ENCODE results near the gene PRDM1. TPM values are rescaled to one million over a fixed set of nuclear protein-coding genes. Genes with fewer than 3 reads are reported as not detected.

PRDM1 gene
- polyA plus RNA-seq, 1 of the 3 experiments (the other 2 are of a cell fraction): 4.0 TPM

DNA sequence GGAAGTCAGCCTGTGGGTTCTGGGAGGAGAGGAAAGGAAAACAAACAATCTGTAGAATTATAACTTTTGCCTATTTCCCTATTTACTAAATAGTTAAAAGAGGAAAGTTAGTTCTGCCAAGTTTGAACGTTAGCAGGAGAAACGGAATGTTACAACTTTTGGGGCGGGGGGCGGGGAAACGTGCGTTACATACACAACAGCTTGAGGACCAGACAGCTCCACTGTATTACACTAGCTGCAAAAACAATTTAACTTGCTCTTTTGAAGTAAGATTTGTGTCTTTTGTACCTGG, 498 bp upstream of the PRDM1 start:
- Histone ChIP-seq H3K36me3 (replicated peaks in 1 of 2; ENCODE audit: control insufficient read depth in 1 of 2, insufficient read depth in 2 of 2, low read length in 1 of 2) (no peaks in the 10 kb centered on the region), H2AFZ (ENCODE audit: low read depth) (peak overlapping the region; percentile 83), H3K4me3 (ENCODE audit: low read depth in 2 of 2, low read length in 1 of 2) (peak overlapping the region; percentile 72 to 74), H3K27me3 (ENCODE audit: insufficient read depth) (no peaks in the 10 kb centered on the region), H4K20me1 (ENCODE audit: insufficient read depth) (no peaks in the 10 kb centered on the region), H3K9me3 (no peaks in the 10 kb centered on the region), H3K9ac (peak overlapping the region; percentile 60; the same call in 1 of the 2 replicates), H3K4me1 (ENCODE audit: control insufficient read depth in 1 of 2, insufficient read depth in 2 of 2, low read depth in 1 of 2, low read length in 1 of 2) (peaks cover 5 to 35% of the 10 kb centered on the region in 2 experiments), H3K9me2 (no peaks in the 10 kb centered on the region), H3K79me2 (ENCODE audit: insufficient read depth) (peaks cover 29% of the 10 kb centered on the region), H3K4me2 (peak overlapping the region; percentile 85), H3K27ac (ENCODE audit: low read depth in 2 of 2, low read length in 1 of 2) (peak overlapping the region in 1 of 2 experiments; percentile 71; a peak in 2 of 4 replicates), H3F3A (replicated peaks; ENCODE audit: insufficient read depth) (peaks cover 47% of the 10 kb centered on the region)
- POLR2A ChIA-PET: no interaction called here
- 19% methylated on average over 6 of the region's 6 CpGs for WGBS (ENCODE audit: low lambda C conversion rate)
- TF ChIP-seq, protein P1, sequence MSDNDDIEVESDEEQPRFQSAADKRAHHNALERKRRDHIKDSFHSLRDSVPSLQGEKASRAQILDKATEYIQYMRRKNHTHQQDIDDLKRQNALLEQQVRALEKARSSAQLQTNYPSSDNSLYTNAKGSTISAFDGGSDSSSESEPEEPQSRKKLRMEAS (IDR thresholded peaks at IDR 0.05; ENCODE audit: low read depth): no peak
- TF ChIP-seq MXI1 (IDR thresholded peaks at IDR 0.05; ENCODE audit: low read depth, low read length) (no peak), SMC3 (IDR thresholded peaks at IDR 0.05; ENCODE audit: low read depth, low read length) (no peak), GATA2 (CRISPR knock-in tag; IDR thresholded peaks at IDR 0.05) (no peak), RFX5 (IDR thresholded peaks at IDR 0.05; ENCODE audit: low read length) (no peak), FOSL2 (IDR thresholded peaks at IDR 0.05; ENCODE audit: borderline replicate concordance, low read depth) (no peak), SIN3A (IDR thresholded peaks at IDR 0.05; ENCODE audit: borderline replicate concordance, low read depth, low read length) (no peak), RCOR1 (IDR thresholded peaks at IDR 0.05; ENCODE audit: low read length) (no peak), GABPA (IDR thresholded peaks at IDR 0.05; ENCODE audit: low read depth) (no peak), TEAD4 (IDR thresholded peaks at IDR 0.05; ENCODE audit: borderline replicate concordance, insufficient read depth) (no peak), NFIC (IDR thresholded peaks at IDR 0.05; ENCODE audit: borderline replicate concordance) (no peak), NRF1 (IDR thresholded peaks at IDR 0.05; ENCODE audit: low read depth, low read length) (no peak)
- TF ChIP-seq, protein P2, sequence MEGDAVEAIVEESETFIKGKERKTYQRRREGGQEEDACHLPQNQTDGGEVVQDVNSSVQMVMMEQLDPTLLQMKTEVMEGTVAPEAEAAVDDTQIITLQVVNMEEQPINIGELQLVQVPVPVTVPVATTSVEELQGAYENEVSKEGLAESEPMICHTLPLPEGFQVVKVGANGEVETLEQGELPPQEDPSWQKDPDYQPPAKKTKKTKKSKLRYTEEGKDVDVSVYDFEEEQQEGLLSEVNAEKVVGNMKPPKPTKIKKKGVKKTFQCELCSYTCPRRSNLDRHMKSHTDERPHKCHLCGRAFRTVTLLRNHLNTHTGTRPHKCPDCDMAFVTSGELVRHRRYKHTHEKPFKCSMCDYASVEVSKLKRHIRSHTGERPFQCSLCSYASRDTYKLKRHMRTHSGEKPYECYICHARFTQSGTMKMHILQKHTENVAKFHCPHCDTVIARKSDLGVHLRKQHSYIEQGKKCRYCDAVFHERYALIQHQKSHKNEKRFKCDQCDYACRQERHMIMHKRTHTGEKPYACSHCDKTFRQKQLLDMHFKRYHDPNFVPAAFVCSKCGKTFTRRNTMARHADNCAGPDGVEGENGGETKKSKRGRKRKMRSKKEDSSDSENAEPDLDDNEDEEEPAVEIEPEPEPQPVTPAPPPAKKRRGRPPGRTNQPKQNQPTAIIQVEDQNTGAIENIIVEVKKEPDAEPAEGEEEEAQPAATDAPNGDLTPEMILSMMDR (IDR thresholded peaks at IDR 0.05): no peak
- TF ChIP-seq, protein P3, sequence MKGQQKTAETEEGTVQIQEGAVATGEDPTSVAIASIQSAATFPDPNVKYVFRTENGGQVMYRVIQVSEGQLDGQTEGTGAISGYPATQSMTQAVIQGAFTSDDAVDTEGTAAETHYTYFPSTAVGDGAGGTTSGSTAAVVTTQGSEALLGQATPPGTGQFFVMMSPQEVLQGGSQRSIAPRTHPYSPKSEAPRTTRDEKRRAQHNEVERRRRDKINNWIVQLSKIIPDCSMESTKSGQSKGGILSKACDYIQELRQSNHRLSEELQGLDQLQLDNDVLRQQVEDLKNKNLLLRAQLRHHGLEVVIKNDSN (IDR thresholded peaks at IDR 0.05; ENCODE audit: borderline replicate concordance, low read depth): no peak
- CTCF ChIA-PET: interaction anchor here (1.0 to 1.5 kb wide), 2 partner anchors 9 to 215 kb away, joined by 4 read pairs; no protein-coding TSS in a partner anchor
- no peak for DNase-seq

DNA sequence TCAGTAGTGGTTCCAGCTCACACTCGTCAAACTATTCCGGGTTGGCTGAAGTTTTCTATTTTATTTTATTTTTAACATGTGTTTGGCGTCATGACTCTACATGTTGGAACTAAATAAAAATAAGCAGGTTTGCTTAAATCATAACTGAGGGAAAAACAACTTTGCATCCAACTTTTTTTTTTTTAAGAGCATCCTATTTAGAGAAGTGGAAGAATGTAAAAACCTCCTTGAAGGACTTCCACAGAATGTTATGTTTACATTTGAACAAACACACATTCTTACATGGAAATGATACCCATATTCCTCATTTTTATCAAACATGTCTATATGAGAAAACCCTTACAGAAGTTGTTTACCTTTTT, 659 bp downstream of the PRDM1 start:
- H3K79me2 ChIP-seq (ENCODE audit: insufficient read depth): peaks cover 37% of the 10 kb centered on the region
- H3K9me2 ChIP-seq: no peaks in the 10 kb centered on the region
- no peak for DNase-seq
- H2AFZ ChIP-seq (ENCODE audit: low read depth): peak overlapping the region; percentile 83
- H3K9me3 ChIP-seq: no peaks in the 10 kb centered on the region
- no peaks in the 10 kb centered on the region for H4K20me1 ChIP-seq (ENCODE audit: insufficient read depth)
- H3K36me3 ChIP-seq (replicated peaks in 1 of 2; ENCODE audit: control insufficient read depth in 1 of 2, insufficient read depth in 2 of 2, low read length in 1 of 2): peaks cover 0 to 3% of the 10 kb centered on the region in 2 experiments
- H3K27ac ChIP-seq (ENCODE audit: low read depth in 2 of 2, low read length in 1 of 2): peak overlapping the region; percentile 19 to 71; a peak in 3 of 4 replicates
- peak overlapping the region; percentile 60; the same call in 1 of the 2 replicates for H3K9ac ChIP-seq
- H3K4me3 ChIP-seq (ENCODE audit: low read depth in 2 of 2, low read length in 1 of 2): peak overlapping the region; percentile 72 to 74; a peak in 3 of 4 replicates
- 9% methylated on average over 3 of the region's 3 CpGs for WGBS (ENCODE audit: low lambda C conversion rate)
- no peaks in the 10 kb centered on the region for H3K27me3 ChIP-seq (ENCODE audit: insufficient read depth)
- ChIA-PET POLR2A (no interaction called here), CTCF (interaction anchor here (0.6 to 1.5 kb wide), 4 partner anchors 8 to 214 kb away, joined by 3 to 4 read pairs (median 4); no protein-coding TSS in a partner anchor)
- H3K4me2 ChIP-seq: peak overlapping the region; percentile 85
- peaks cover 47% of the 10 kb centered on the region for H3F3A ChIP-seq (replicated peaks; ENCODE audit: insufficient read depth)
- H3K4me1 ChIP-seq (ENCODE audit: control insufficient read depth in 1 of 2, insufficient read depth in 2 of 2, low read depth in 1 of 2, low read length in 1 of 2): peaks cover 5 to 35% of the 10 kb centered on the region in 2 experiments
- TF ChIP-seq CHD2 (IDR thresholded peaks at IDR 0.05; ENCODE audit: low read length, partially characterized antibody): no peak
- no peak for TF ChIP-seq NRF1 (IDR thresholded peaks at IDR 0.05; ENCODE audit: low read depth, low read length)
- TF ChIP-seq NFIC (IDR thresholded peaks at IDR 0.05; ENCODE audit: borderline replicate concordance): no peak
- TF ChIP-seq, protein P4, sequence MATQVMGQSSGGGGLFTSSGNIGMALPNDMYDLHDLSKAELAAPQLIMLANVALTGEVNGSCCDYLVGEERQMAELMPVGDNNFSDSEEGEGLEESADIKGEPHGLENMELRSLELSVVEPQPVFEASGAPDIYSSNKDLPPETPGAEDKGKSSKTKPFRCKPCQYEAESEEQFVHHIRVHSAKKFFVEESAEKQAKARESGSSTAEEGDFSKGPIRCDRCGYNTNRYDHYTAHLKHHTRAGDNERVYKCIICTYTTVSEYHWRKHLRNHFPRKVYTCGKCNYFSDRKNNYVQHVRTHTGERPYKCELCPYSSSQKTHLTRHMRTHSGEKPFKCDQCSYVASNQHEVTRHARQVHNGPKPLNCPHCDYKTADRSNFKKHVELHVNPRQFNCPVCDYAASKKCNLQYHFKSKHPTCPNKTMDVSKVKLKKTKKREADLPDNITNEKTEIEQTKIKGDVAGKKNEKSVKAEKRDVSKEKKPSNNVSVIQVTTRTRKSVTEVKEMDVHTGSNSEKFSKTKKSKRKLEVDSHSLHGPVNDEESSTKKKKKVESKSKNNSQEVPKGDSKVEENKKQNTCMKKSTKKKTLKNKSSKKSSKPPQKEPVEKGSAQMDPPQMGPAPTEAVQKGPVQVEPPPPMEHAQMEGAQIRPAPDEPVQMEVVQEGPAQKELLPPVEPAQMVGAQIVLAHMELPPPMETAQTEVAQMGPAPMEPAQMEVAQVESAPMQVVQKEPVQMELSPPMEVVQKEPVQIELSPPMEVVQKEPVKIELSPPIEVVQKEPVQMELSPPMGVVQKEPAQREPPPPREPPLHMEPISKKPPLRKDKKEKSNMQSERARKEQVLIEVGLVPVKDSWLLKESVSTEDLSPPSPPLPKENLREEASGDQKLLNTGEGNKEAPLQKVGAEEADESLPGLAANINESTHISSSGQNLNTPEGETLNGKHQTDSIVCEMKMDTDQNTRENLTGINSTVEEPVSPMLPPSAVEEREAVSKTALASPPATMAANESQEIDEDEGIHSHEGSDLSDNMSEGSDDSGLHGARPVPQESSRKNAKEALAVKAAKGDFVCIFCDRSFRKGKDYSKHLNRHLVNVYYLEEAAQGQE (IDR thresholded peaks at IDR 0.05; ENCODE audit: low read depth, low read length): no peak
- TF ChIP-seq MEF2A (IDR thresholded peaks at IDR 0.05; ENCODE audit: borderline replicate concordance, low read depth): no peak
- no peak for TF ChIP-seq SIN3A (IDR thresholded peaks at IDR 0.05; ENCODE audit: borderline replicate concordance, low read depth, low read length)
- TF ChIP-seq ELF1 (IDR thresholded peaks at IDR 0.05): no peak
- TF ChIP-seq, protein P3 (IDR thresholded peaks at IDR 0.05; ENCODE audit: borderline replicate concordance, low read depth): no peak
- no peak for TF ChIP-seq YY1 (IDR thresholded peaks at IDR 0.05; ENCODE audit: low read depth)
- no peak for TF ChIP-seq FOXM1 (IDR thresholded peaks at IDR 0.05; ENCODE audit: low read depth)
- no peak for TF ChIP-seq TEAD4 (IDR thresholded peaks at IDR 0.05; ENCODE audit: borderline replicate concordance, insufficient read depth)
- no peak for TF ChIP-seq TCF12 (IDR thresholded peaks at IDR 0.05)
- no peak for TF ChIP-seq GATA2 (CRISPR knock-in tag; IDR thresholded peaks at IDR 0.05)

Measured in SK-N-SH (cell line).